ENCODE data around the gene H2BK1.

The H2BK1 gene

DNA sequence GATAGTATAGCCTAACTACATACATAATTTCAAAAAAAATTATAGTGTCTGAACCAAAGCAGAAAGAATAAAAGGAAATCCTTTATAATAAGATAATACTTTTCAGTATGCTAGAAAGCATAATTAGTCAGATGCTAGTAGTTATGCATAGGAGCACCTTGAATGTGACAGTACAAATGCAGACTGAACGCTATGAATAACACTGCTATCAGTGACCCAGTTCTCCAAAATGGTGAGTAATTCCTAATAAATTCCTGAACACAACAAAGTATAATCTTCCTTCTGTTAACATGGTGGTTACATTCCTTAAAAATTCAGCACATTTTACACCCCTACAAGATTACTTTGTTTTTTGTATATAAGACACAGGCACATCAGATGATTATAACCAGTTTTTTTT is 20.8 kb upstream of the H2BK1 start:
- no peak overlapping the region for H3K27ac Mint-ChIP-seq
- TF ChIP-seq, protein P1, sequence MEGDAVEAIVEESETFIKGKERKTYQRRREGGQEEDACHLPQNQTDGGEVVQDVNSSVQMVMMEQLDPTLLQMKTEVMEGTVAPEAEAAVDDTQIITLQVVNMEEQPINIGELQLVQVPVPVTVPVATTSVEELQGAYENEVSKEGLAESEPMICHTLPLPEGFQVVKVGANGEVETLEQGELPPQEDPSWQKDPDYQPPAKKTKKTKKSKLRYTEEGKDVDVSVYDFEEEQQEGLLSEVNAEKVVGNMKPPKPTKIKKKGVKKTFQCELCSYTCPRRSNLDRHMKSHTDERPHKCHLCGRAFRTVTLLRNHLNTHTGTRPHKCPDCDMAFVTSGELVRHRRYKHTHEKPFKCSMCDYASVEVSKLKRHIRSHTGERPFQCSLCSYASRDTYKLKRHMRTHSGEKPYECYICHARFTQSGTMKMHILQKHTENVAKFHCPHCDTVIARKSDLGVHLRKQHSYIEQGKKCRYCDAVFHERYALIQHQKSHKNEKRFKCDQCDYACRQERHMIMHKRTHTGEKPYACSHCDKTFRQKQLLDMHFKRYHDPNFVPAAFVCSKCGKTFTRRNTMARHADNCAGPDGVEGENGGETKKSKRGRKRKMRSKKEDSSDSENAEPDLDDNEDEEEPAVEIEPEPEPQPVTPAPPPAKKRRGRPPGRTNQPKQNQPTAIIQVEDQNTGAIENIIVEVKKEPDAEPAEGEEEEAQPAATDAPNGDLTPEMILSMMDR (IDR thresholded peaks at IDR 0.05) = no peak
- peaks cover 57% of the 10 kb centered on the region for H3K4me1 Mint-ChIP-seq
- H3K9me3 Mint-ChIP-seq = no peaks in the 10 kb centered on the region
- DNase-seq = no peak
- H3K36me3 Mint-ChIP-seq (ENCODE audit: low read depth) = no peaks in the 10 kb centered on the region
- peaks cover 3% of the 10 kb centered on the region for H3K27me3 Mint-ChIP-seq (ENCODE audit: low read depth, poor library complexity)
- peak overlapping the region; percentile 54 for H3K4me3 Mint-ChIP-seq

DNA sequence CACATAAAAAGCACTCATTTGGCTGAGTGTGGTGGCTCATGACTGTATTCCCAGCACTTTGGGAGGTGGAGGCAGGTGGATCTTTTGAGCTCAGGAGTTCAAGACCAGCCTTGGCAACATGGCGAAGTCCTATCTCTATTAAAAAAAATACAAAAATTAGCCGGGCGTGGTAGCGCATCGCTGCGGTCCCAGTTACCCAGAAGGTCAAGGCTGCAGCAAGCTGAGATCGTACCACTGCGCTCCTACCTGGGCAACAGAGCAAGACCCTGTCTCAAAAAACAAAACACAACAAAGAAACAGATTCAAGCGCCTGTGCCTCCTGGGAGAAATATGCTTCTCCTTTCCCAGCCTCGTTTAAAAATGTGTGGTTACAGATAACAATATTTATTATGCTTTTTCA is 19.0 kb upstream of the H2BK1 start:
- TF ChIP-seq, protein P1 (IDR thresholded peaks at IDR 0.05) = no peak
- DNase-seq = no peak
- no peak overlapping the region for H3K27ac Mint-ChIP-seq
- no peaks in the 10 kb centered on the region for H3K9me3 Mint-ChIP-seq
- peaks cover 3% of the 10 kb centered on the region for H3K27me3 Mint-ChIP-seq (ENCODE audit: low read depth, poor library complexity)
- no peak overlapping the region for H3K4me3 Mint-ChIP-seq
- peaks cover 66% of the 10 kb centered on the region for H3K4me1 Mint-ChIP-seq
- peaks cover 13% of the 10 kb centered on the region for H3K36me3 Mint-ChIP-seq (ENCODE audit: low read depth)

DNA sequence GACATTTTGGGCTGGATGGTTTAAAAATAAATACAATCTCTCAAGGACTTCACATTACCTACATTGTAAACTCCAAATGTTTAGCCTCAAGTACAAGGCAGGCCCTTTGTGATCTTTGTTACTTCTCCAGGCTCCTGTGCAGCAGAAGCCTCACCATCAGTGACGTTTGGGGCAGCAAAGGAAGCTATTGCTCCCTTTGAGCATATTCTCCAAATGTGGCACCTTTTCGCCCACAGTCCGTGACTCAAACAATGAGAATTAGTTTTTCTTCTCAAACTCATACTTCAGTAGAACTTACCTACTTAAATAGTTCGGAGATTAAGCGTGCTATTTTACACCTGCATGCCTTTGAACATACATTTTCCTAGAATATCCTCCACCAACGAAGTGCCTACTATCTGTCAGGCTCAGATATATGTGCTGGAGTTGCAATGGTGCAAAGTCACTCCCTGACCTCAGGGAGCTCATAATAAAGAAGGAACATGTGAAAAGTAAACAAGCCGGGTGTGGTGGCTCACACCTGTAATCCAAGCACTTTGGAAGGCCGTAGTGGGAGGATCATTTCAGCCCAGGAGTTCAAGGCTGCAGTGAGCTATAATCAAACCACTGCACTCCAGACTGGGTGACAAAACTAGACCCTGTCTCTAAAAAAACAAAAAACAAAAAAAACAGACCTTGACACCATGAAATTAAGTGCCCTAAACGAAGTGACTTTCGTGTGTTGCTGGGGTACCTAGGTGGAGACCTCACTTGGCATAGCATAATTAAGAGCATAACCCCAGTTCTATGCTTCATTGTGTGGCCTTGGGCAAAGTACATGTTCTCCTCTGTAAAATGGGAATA is 18.0 kb upstream of the H2BK1 start:
- Mint-ChIP-seq H3K36me3 (ENCODE audit: low read depth) (peaks cover 18% of the 10 kb centered on the region), H3K27ac (peak overlapping the region; percentile 89), H3K4me3 (peak overlapping the region; percentile 95), H3K27me3 (ENCODE audit: low read depth, poor library complexity) (peaks cover 3% of the 10 kb centered on the region), H3K9me3 (no peaks in the 10 kb centered on the region), H3K4me1 (peaks cover 56% of the 10 kb centered on the region)
- no peak for DNase-seq
- TF ChIP-seq, protein P1 (IDR thresholded peaks at IDR 0.05) = no peak

DNA sequence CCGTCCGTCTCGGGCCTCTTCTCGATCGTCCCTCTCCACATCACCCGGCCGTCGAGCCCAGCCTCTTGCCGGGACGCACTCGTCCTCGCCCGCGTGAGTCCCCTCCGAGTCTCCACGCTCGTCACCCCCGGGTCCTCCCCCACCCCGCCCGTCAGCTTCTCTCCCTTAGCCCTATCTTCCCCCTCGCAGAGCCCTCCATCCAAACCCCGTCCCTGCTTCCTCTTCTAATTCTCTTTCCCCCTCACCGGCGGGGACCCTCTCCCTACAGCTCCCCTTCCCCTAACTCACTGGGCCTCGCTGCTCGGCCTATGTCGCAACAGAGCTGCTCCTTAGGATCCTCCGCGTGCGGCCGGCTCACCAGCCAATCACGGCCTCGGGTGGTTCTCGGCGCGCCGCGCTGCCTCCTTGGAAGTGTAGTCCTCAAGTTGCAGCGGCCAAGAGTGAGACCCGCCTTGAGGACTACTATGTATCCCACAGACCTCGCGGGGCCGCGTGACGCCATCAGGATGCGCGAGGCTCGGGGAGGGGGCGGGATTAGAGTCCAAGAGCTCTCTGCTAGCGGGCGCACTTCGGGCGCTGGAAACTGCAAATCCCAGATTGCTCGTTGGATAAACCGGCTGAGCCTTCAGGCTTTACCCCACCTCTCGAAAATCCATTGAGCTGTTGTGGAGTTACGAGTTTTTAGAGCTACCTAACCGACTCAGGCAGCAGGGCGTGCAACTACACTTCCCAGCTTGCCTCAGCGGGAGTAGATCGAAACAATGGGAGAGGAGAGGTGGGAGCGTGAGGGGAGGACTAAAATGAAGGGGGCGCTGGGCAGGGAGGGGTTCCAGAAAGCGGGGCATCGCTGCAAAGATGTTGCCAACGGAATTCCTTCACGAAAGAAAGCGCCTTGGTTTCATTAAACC is 16.8 kb upstream of the H2BK1 start, which contains the start of gene ABCF2:
Gene ABCF2, minus strand, starts transcription at position 331 of the 908 bp plus-strand sequence. CDS start 747 bp downstream, outside the sequence.
- no peaks in the 10 kb centered on the region for H3K9me3 Mint-ChIP-seq
- peaks cover 3% of the 10 kb centered on the region for H3K27me3 Mint-ChIP-seq (ENCODE audit: low read depth, poor library complexity)
- H3K27ac Mint-ChIP-seq = peak within 1 kb of the TSS; percentile 98
- peak within 1 kb of the TSS; percentile 95 for H3K4me3 Mint-ChIP-seq
- peaks cover 27% of the 10 kb centered on the region for H3K36me3 Mint-ChIP-seq (ENCODE audit: low read depth)
- TF ChIP-seq, protein P1 (IDR thresholded peaks at IDR 0.05) = no peak
- H3K4me1 Mint-ChIP-seq = peaks cover 50% of the 10 kb centered on the region
- peak; percentile 99 for DNase-seq

DNA sequence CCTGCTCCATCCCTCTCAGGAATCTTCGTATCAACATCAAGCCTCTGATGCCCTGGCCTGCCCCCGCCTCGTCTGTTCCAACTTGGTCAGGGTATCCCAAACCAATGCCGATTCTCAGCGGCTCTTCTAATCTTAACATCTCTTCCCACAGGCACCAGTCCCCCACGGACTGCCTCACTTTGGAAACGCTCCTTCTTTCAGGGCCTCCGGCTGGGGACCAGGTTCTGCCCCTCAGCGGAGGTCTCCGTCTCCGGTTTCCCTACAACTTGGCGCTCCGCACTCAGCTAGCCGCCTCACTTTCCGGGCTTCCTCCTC is 16.2 kb upstream of the H2BK1 start:
- Mint-ChIP-seq H3K27me3 (ENCODE audit: low read depth, poor library complexity) (peaks cover 1% of the 10 kb centered on the region), H3K4me3 (peak overlapping the region; percentile 95), H3K27ac (peak overlapping the region; percentile 98), H3K9me3 (no peaks in the 10 kb centered on the region), H3K4me1 (peaks cover 44% of the 10 kb centered on the region), H3K36me3 (ENCODE audit: low read depth) (peaks cover 29% of the 10 kb centered on the region)
- DNase-seq = no peak
- TF ChIP-seq, protein P1 (IDR thresholded peaks at IDR 0.05) = no peak

All from nephron progenitor cell (in vitro differentiated cells).